ENCODE measurements around the gene LTN1. TPM values are rescaled to one million over a fixed set of nuclear protein-coding genes. Genes with fewer than 3 reads are reported as not detected.

Gene LTN1
- total RNA-seq, 4 donors from 2014 or later, result 19.0 to 21.4 (median 20.9) TPM

- peak; percentile 89 to 97 for DNase-seq (ENCODE audit: low spot score in 2 of 2)
- TF ChIP-seq POLR2A (IDR thresholded peaks at IDR 0.05), result no peak
- no peak for TF ChIP-seq CTCF (IDR thresholded peaks at IDR 0.05)
- intact Hi-C loops (cut with DNase I; ENCODE audit: low total_unique reads), result no loop called here
- H3K4me3 ChIP-seq (ENCODE audit: low read depth, poor library complexity, severe bottlenecking), result peak overlapping the region; percentile 41
- WGBS, 2 donors, result 4 to 5% methylated on average over 30 to 46 of the region's 47 CpGs
These were observed 107.5 kb downstream of the LTN1 start for GRCh38 chr21:28884976-28885852.

- 8 to 9% methylated on average over 3 of the region's 3 CpGs for WGBS, 2 donors
- TF ChIP-seq CTCF (IDR thresholded peaks at IDR 0.05) (no peak), POLR2A (IDR thresholded peaks at IDR 0.05) (no peak)
- DNase-seq (ENCODE audit: low spot score in 2 of 2), result no peak
- peak overlapping the region; percentile 41 for H3K4me3 ChIP-seq (ENCODE audit: low read depth, poor library complexity, severe bottlenecking)
- intact Hi-C loops (cut with DNase I; ENCODE audit: low total_unique reads), result no loop called here
These were observed 108.2 kb downstream of the LTN1 start for GRCh38 chr21:28884481-28884880.

GRCh38 chr21:28883931-28884330 lies 108.7 kb downstream of the LTN1 start:
- no peak overlapping the region for H3K4me3 ChIP-seq (ENCODE audit: low read depth, poor library complexity, severe bottlenecking)
- TF ChIP-seq CTCF (IDR thresholded peaks at IDR 0.05) (no peak), POLR2A (IDR thresholded peaks at IDR 0.05) (no peak)
- no peak for DNase-seq (ENCODE audit: low spot score in 2 of 2)
- intact Hi-C loops (cut with DNase I; ENCODE audit: low total_unique reads), result no loop called here

- H3K4me3 ChIP-seq (ENCODE audit: low read depth, poor library complexity, severe bottlenecking), result no peak overlapping the region
- TF ChIP-seq CTCF (IDR thresholded peaks at IDR 0.05), result no peak
- TF ChIP-seq POLR2A (IDR thresholded peaks at IDR 0.05), result no peak
- 49 to 80% methylated on average over 2 of the region's 2 CpGs for WGBS, 2 donors
- intact Hi-C loops (cut with DNase I; ENCODE audit: low total_unique reads), result no loop called here
- no peak for DNase-seq (ENCODE audit: low spot score in 2 of 2)
These were observed 110.3 kb downstream of the LTN1 start for GRCh38 chr21:28882345-28882744.

Other genes with a start within 250 kb of the LTN1 start
- gene RWDD2B, start 26.5 kb upstream of the LTN1 start, total RNA-seq, result 10 to 100 TPM in 1 of 4 donors, 1 to 10 TPM in 3; 5.4 to 11.7 (median 8.1) TPM
- gene USP16, start 31.8 kb upstream of the LTN1 start, total RNA-seq, result 10 to 100 TPM; 21.3 to 25.8 (median 23.4) TPM
- gene CCT8, start 80.8 kb upstream of the LTN1 start, total RNA-seq, result 100 to 1,000 TPM in 1 of 4 donors, 10 to 100 TPM in 3; 73.7 to 114 (median 85.1) TPM
- gene MAP3K7CL, start 137.8 kb upstream of the LTN1 start, total RNA-seq, result 10 to 100 TPM in 2 of 4 donors, 1 to 10 TPM in 2; 4.6 to 17.1 (median 8.8) TPM

Data from lower leg skin (tissue), 4 donors.